ENCODE results near the gene ERC2.

Gene ERC2

GRCh38 chr3:56188201-56188600 is 280.1 kb downstream of the ERC2 start:
- no peak for DNase-seq
- no peak for TF ChIP-seq CTCF (IDR thresholded peaks at IDR 0.05; ENCODE audit: low read depth, low read length)
- Histone ChIP-seq H3K36me3 (no peaks in the 10 kb centered on the region), H3K4me1 (no peaks in the 10 kb centered on the region), H3K27me3 (no peaks in the 10 kb centered on the region), H3K9me3 (no peaks in the 10 kb centered on the region), H3K4me3 (ENCODE audit: low read depth, low read length) (no peak overlapping the region)

DNA sequence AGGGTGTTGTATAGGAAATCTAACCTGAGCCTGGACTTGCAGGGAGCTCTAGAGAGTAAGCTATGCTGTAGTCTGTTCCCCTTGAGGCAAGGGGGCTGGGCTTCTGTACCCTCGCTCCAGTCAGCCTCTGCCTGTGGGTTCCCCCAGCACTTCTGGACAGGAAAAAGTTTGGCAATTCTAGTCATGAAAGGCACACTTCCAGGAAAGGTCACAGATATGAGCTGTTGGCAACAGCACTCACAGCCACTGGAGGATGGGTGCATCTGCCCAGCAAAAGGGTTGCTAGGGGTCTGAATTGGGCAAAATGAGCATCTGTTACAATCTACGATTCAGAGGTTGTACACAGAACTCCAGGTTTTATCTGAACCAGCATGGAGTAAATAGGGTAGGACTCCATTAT is 281.2 kb downstream of the ERC2 start:
- no peaks in the 10 kb centered on the region for H3K27me3 ChIP-seq
- no peaks in the 10 kb centered on the region for H3K36me3 ChIP-seq
- H3K4me1 ChIP-seq: no peaks in the 10 kb centered on the region
- no peaks in the 10 kb centered on the region for H3K9me3 ChIP-seq
- no peak for DNase-seq
- H3K4me3 ChIP-seq (ENCODE audit: low read depth, low read length): no peak overlapping the region
- no peak for TF ChIP-seq CTCF (IDR thresholded peaks at IDR 0.05; ENCODE audit: low read depth, low read length)

DNA sequence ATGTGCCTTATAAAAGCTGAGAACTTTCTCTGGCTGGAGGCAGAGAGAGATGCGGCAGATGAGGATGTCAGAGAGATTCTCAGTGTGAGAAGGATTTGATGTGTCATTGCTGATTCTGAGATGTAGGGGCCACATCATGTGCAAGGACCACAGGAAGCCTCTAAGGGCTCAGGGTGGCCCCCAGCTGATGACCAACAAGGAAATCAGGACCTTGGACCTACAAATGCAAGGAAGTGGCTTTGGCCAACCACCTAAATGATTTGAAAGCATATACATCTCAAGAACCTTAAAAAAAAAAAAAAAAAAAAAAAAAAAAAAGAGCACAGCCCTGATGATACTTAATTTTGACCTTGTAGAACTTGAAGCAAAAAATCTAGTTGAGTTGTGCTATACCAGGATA is 282.4 kb downstream of the ERC2 start:
- H3K4me3 ChIP-seq (ENCODE audit: low read depth, low read length): no peak overlapping the region
- no peaks in the 10 kb centered on the region for H3K9me3 ChIP-seq
- no peak for TF ChIP-seq CTCF (IDR thresholded peaks at IDR 0.05; ENCODE audit: low read depth, low read length)

GRCh38 chr3:56183529-56183928 is 284.7 kb downstream of the ERC2 start:
- Histone ChIP-seq H3K9me3 (no peaks in the 10 kb centered on the region), H3K36me3 (no peaks in the 10 kb centered on the region), H3K4me1 (no peaks in the 10 kb centered on the region), H3K4me3 (ENCODE audit: low read depth, low read length) (no peak overlapping the region), H3K27me3 (no peaks in the 10 kb centered on the region)
- no peak for TF ChIP-seq CTCF (IDR thresholded peaks at IDR 0.05; ENCODE audit: low read depth, low read length)
- DNase-seq: no peak

More for the DNA sequence above, 282.4 kb downstream of the ERC2 start:
- no peak for DNase-seq
- Histone ChIP-seq H3K27me3 (no peaks in the 10 kb centered on the region), H3K36me3 (no peaks in the 10 kb centered on the region), H3K4me1 (no peaks in the 10 kb centered on the region)

DNA sequence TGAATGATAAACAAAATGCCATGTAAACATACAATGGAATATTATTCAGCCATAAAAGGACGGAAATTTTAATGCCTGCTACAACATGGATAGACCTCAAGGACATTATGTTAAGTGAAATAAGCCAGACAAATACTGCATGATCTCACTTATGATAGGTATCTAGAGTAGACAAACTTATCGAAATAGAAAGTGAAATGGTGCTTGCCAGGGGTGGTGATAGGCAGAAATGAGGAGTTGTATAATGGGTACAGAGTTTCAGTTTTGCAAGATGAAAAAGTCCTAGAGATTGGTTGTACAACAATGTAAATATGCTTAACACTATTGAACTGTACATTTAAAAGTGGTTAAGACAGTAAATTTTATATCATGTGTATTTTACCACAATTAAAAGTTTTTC is 287.8 kb downstream of the ERC2 start:
- DNase-seq: no peak
- no peaks in the 10 kb centered on the region for H3K36me3 ChIP-seq
- no peak overlapping the region for H3K4me3 ChIP-seq (ENCODE audit: low read depth, low read length)
- no peaks in the 10 kb centered on the region for H3K9me3 ChIP-seq
- no peak for TF ChIP-seq CTCF (IDR thresholded peaks at IDR 0.05; ENCODE audit: low read depth, low read length)
- H3K27me3 ChIP-seq: no peaks in the 10 kb centered on the region
- H3K4me1 ChIP-seq: no peaks in the 10 kb centered on the region

- DNase-seq: no peak
- Histone ChIP-seq H3K9me3 (no peaks in the 10 kb centered on the region), H3K36me3 (no peaks in the 10 kb centered on the region), H3K4me3 (ENCODE audit: low read depth, low read length) (no peak overlapping the region), H3K27me3 (no peaks in the 10 kb centered on the region), H3K4me1 (no peaks in the 10 kb centered on the region)
- no peak for TF ChIP-seq CTCF (IDR thresholded peaks at IDR 0.05; ENCODE audit: low read depth, low read length)
Observed at GRCh38 chr3:56173601-56174000, 294.7 kb downstream of the ERC2 start.
